ENCODE data around the gene MANBA. TPM values are rescaled to one million over a fixed set of nuclear protein-coding genes. Genes with fewer than 3 reads are reported as not detected.

MANBA gene
- total and polyA plus RNA-seq, 2 of the 4 experiments (the other 2 are of a cell fraction) = 11.5 to 17.2 TPM

DNA sequence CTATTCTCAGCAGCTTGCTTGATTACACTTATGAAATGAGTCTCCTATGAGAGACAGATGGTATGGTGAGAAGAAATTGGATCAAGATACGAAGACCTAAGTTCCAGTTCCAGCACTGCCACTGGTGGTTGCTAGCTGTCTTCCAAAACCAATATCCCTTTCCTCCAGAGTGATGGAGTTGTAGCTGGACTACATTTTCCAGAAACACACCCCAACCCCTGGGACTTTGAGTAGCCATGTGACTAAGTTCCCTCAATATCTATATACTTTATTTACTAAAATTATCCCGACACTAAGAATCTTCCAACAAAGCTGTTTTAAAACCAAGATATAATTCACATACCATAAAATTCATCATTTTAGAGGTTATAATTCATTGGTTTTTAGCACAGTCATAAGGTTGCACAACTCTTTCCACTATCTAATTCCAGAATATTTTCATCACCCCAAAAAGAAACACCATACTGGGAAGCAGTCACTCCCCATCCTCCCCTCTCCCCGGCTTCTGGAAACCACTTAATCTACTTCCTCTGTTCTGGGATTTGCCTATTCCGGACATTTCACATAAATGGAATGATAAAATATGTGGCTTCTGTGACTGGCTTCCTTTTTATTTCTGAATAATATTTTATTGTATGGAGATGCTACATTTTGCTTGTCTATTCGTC, 118.0 kb downstream of the MANBA start:
- no TSS peak for BruUV-seq (replicated peaks)
- H2AK5ac ChIP-seq (ENCODE audit: low read depth, low read length) = no peak overlapping the region
- DNase-seq = peak; percentile 46
- no peak overlapping the region for H3K4ac ChIP-seq (ENCODE audit: low read depth, low read length)
- H4K20me1 ChIP-seq (ENCODE audit: insufficient read depth, low read length) = no peaks in the 10 kb centered on the region
- H3K14ac ChIP-seq (replicated peaks; ENCODE audit: low read depth, low read length) = no peak overlapping the region
- dilution Hi-C loops (cut with HindIII; ENCODE audit: low sequenced_read_pairs, unreplicated experiment) = no loop called here
- H2BK15ac ChIP-seq (ENCODE audit: low read depth, low read length) = no peak overlapping the region
- no peak overlapping the region for H3K4me3 ChIP-seq (ENCODE audit: insufficient read depth, low read depth, low read length)
- no peak overlapping the region for H2AFZ ChIP-seq (replicated peaks; ENCODE audit: low read length, poor library complexity)
- H3K79me1 ChIP-seq (ENCODE audit: low read depth in 1 of 2, low read length in 2 of 2) = 0 out of 4 replicates have a peak, but pooled peaks cover 0 to 3% of the 10 kb centered on the region in 2 experiments
- CTCF ChIA-PET = no interaction called here
- 0 out of 2 replicates have a peak overlapping the region, but pooled peaks have one; percentile 35 for H3K18ac ChIP-seq (ENCODE audit: low read depth, low read length)
- H3K9me1 ChIP-seq (ENCODE audit: insufficient read depth, low read length) = peaks cover 3% of the 10 kb centered on the region; the same call in 1 of the 2 replicates
- H3K36me3 ChIP-seq (ENCODE audit: control insufficient read depth, insufficient read depth, low read length) = peaks cover 10% of the 10 kb centered on the region
- no peak overlapping the region for H3K27ac ChIP-seq (ENCODE audit: insufficient read depth, low read length)
- no peak overlapping the region for H2AK9ac ChIP-seq (replicated peaks; ENCODE audit: low read depth, low read length, poor library complexity)
- no peak overlapping the region for H4K8ac ChIP-seq (ENCODE audit: low read depth in 2 of 2, low read length in 2 of 2)
- WGBS, 2 experiments (ENCODE audit: extremely low coverage in 2 of 2, insufficient read length in 1 of 2) = 100% methylated on average over 1 of the region's 5 CpGs; no CpG with 5 or more reads in 1 of the 2 experiments
- no peak overlapping the region; the same call in 1 of the 2 replicates for H3K56ac ChIP-seq (ENCODE audit: extremely low read depth, insufficient read depth, low read length)
- in situ Hi-C loops (cut with MboI; ENCODE audit: low sequenced_read_pairs) = no loop called here
- no peak overlapping the region for H3K9ac ChIP-seq (ENCODE audit: low read depth, low read length)
- H3K23ac ChIP-seq (ENCODE audit: low read depth, low read length) = no peak overlapping the region
- ATAC-seq (ENCODE audit: low read depth) = peak; percentile 43
- H3K27me3 ChIP-seq (ENCODE audit: control insufficient read depth, insufficient read depth, low read length) = no peaks in the 10 kb centered on the region
- no peak overlapping the region for H2BK20ac ChIP-seq (ENCODE audit: low read depth, low read length)
- intact Hi-C loops (cut with micrococcal nuclease) = no loop called here
- H2BK120ac ChIP-seq (ENCODE audit: low read depth, low read length) = no peak overlapping the region
- H4K91ac ChIP-seq (ENCODE audit: insufficient read depth, low read depth, low read length) = no peak overlapping the region
- H3K4me1 ChIP-seq (ENCODE audit: control insufficient read depth, insufficient read depth, low read length) = peaks cover 8% of the 10 kb centered on the region
- POLR2A ChIA-PET (ENCODE audit: unreplicated experiment) = interaction anchor here (0.6 kb wide), 1 partner anchor 183 kb away, joined by 3 read pairs; no protein-coding TSS in a partner anchor
- H3K4me2 ChIP-seq (ENCODE audit: low read depth, low read length) = no peak overlapping the region
- H3K9me3 ChIP-seq (ENCODE audit: control insufficient read depth, insufficient read depth, low read length) = no peaks in the 10 kb centered on the region
- no peak overlapping the region for H2BK5ac ChIP-seq (ENCODE audit: low read depth, low read length, poor library complexity, severe bottlenecking)
- peak overlapping the region; percentile 71; the same call in 1 of the 2 replicates for H4K5ac ChIP-seq (ENCODE audit: low read depth, low read length)
- no peak for TF ChIP-seq SMC3 (IDR thresholded peaks at IDR 0.05; ENCODE audit: low read depth, low read length)
- peak; percentile 86 for TF ChIP-seq CEBPB (IDR thresholded peaks at IDR 0.05; ENCODE audit: low read depth, low read length)
- TF ChIP-seq NFE2L2 (IDR thresholded peaks at IDR 0.05; ENCODE audit: low read depth, low read length) = peak; percentile 26; the same call in 1 of the 2 replicates
